H1 (cell line): Measurements from ENCODE around the gene PRDM5. TPM values are rescaled to one million over a fixed set of nuclear protein-coding genes. Genes with fewer than 3 reads are reported as not detected.

ENCODE experiments used
- JUN ChIP-seq: IDR thresholded peaks from 2 replicates; pipeline ENCODE4 v1.6.1; 2011; ENCODE audit warnings: low read depth, mild to moderate bottlenecking, improper control_type of control experiment, low read length
- RAD21 ChIP-seq, 2 experiments: IDR thresholded peaks in 1 of 2; conservative IDR thresholded peaks in 1 of 2; 2 replicates each; pipeline ENCODE4 v1.6.1; 2011; ENCODE audit warnings: low read depth in 2 of 2, low read length in 2 of 2, improper control_type of control experiment in 1 of 2, inconsistent platforms in 1 of 2, mild to moderate bottlenecking in 1 of 2, moderate library complexity in 1 of 2
- TAF1 ChIP-seq: IDR thresholded peaks from 2 replicates; pipeline ENCODE4 v1.6.1; 2011; ENCODE audit warnings: mild to moderate bottlenecking, low read depth, low read length
- TBP ChIP-seq: IDR thresholded peaks from 2 replicates; pipeline ENCODE4 v1.6.1; 2011; ENCODE audit warnings: low read depth, low read length, improper control_type of control experiment
- YY1 ChIP-seq: IDR thresholded peaks from 2 replicates; pipeline ENCODE4 v1.6.1; 2011; ENCODE audit warnings: low read depth, mild to moderate bottlenecking, low read length
- polyA plus RNA-seq, 7 experiments: library from polyadenylated mRNA; depleted of rRNA in 3 of 7; stranded (reverse) in 5 of 7; unstranded in 2 of 7; fragments of >200 nt in 5 of 7; fragments of 200-250 nt in 2 of 7; gene quantifications; 1 replicate in 5 of 7; 2 replicates in 1 of 7; 4 replicates in 1 of 7; pipeline versions ENCODE4 v1.2.1 to v1.2.3, GENCODE V29; 2011 to 2013; ENCODE audit warnings: missing spikeins in 2 of 7, mixed read lengths in 2 of 7
- total RNA-seq: library from RNA; stranded (reverse); fragmentation: NEBNext Ultra II Directional; extraction: Animal tissue kit (Norgen Biotek cat#: 25700); gene quantifications from 2 replicates; pipeline ENCODE4 v1.2.1, GENCODE V29; 2021

PRDM5 gene
- total and polyA plus RNA-seq, 2 of the 8 experiments (the other 6 are each of a cell fraction or from before 2014, with no cell fraction given): 8.2 to 23.4 TPM

GRCh38 chr4:120901731-120902130, 20.8 kb downstream of the PRDM5 start (continued):
- no peak for TF ChIP-seq JUN
- TF ChIP-seq RAD21 (IDR thresholded peaks at IDR 0.05 in 1 of 2, conservative IDR thresholded peaks at IDR 0.05 in 1 of 2; ENCODE audit: low read depth in 2 of 2, low read length in 2 of 2): no peak
- no peak for TF ChIP-seq YY1
- no peak for TF ChIP-seq TAF1
- no peak for TF ChIP-seq TBP
- TF ChIP-seq, all 59 proteins: peak for 0
